ENCODE data around the gene UCP1.
A peak's percentile ranks its signal among the peaks of the same experiment; 100 is the strongest.
"Not testable (repeated sequence)": the region's sequence is repeated elsewhere in the genome, so short reads cannot be mapped to it uniquely, and the experiment has no call there.

Gene UCP1

GRCh38 chr4:140529434-140529833 lies 39.3 kb downstream of the UCP1 start:
- no peak for DNase-seq

GRCh38 chr4:140523857-140524742 lies 44.7 kb downstream of the UCP1 start, which contains the start of gene ELMOD2:
TSS of gene ELMOD2 (plus strand) at chr4:140524168. CDS start at chr4:140525429, 1,261 bp downstream.
- peak; percentile 84 for DNase-seq

GRCh38 chr4:140523370-140523856 lies 45.3 kb downstream of the UCP1 start:
- no peak for DNase-seq

- no peak for DNase-seq
Observed at GRCh38 chr4:140515423-140515822, 53.3 kb downstream of the UCP1 start.

- not testable (repeated sequence) for DNase-seq
Observed at GRCh38 chr4:140513765-140514164, 55.0 kb downstream of the UCP1 start.
